Suprapubic skin (tissue), 4 donors: Measurements from ENCODE around the gene SEC14L1. TPM values are rescaled to one million over a fixed set of nuclear protein-coding genes. Genes with fewer than 3 reads are reported as not detected.

Experiments used
- DNase-seq, 2 donors: peaks; one replicate each; pipeline ENCODE4 v3.0.0-alpha.2; 2019; ENCODE audit warnings: low spot score in 2 of 2
- H3K27ac ChIP-seq: fragments of 200-600 bp; sonication (generic); one replicate; pipeline ENCODE4 v1.5.1; 2019
- H3K27me3 ChIP-seq: fragments of 200-600 bp; sonication (generic); one replicate; pipeline ENCODE4 v1.5.1; 2019
- H3K36me3 ChIP-seq: fragments of 200-600 bp; sonication (generic); one replicate; pipeline ENCODE4 v1.5.1; 2019
- H3K4me1 ChIP-seq: fragments of 200-600 bp; sonication (generic); one replicate; pipeline ENCODE4 v1.5.1; 2019
- H3K4me3 ChIP-seq: fragments of 200-600 bp; sonication (generic); one replicate; pipeline ENCODE4 v1.5.1; 2019; ENCODE audit warnings: mild to moderate bottlenecking
- H3K9me3 ChIP-seq: fragments of 200-600 bp; sonication (generic); one replicate; pipeline ENCODE4 v1.5.1; 2019
- EP300 ChIP-seq: sonication (generic); formaldehyde crosslinking; IDR thresholded peaks from one replicate; pipeline ENCODE4 v1.6.1; 2017; ENCODE audit warnings: antibody characterized with exemption
- POLR2A ChIP-seq, 2 donors: fragments of 450-650 bp; IDR thresholded peaks; one replicate each; pipeline ENCODE4 v1.6.1; 2017; ENCODE audit warnings: antibody characterized with exemption in 2 of 2, mild to moderate bottlenecking in 2 of 2, moderate library complexity in 2 of 2
- POLR2AphosphoS5 ChIP-seq, 3 donors: sonication (generic); formaldehyde crosslinking; IDR thresholded peaks; one replicate each; pipeline ENCODE4 v1.6.1; 2017; ENCODE audit warnings: antibody characterized with exemption in 3 of 3
- WGBS: methylation state at CpG from one replicate; pipeline ENCODE4 v1.1.5; 2018; 5-methylcytosine and 5-hydroxymethylcytosine counted together
- total RNA-seq, 4 donors: library from RNA; depleted of rRNA; stranded (reverse); fragments of >200 nt; gene quantifications; one replicate each; pipeline ENCODE4 v1.1.0, GENCODE V29; 2016
- TF ChIP-seq, protein P1 (sequence below), 2 donors: fragments of 200-600 bp in 1 of 2; fragments of 450-650 bp in 1 of 2; sonication (generic) in 1 of 2; IDR thresholded peaks; one replicate each; pipeline ENCODE4 v1.5.1; 2016 to 2019; ENCODE audit warnings: antibody characterized with exemption in 2 of 2, mild to moderate bottlenecking in 1 of 2, moderate library complexity in 1 of 2

The SEC14L1 gene
- total RNA-seq, 4 donors from 2014 or later: 35.5 to 87.3 (median 51.6) TPM

DNA sequence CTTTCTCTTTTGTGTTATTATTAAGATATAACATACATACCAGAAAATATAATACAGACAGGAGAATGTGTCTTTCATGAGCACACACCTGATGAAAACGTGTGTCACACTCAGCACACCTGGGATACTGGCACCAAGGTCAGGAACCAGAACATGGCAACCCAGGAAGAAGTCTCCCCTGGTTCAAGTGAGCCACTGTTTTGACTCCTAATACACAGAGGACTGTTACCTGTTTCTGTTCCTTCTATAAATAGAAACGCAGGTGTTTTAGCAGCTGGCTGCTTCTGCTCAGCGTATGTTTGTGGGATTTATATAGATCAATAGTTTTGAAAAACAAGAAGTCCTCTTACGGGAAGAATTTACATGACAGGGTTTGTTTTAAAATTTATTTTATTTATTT is 3.5 kb downstream of the SEC14L1 start:
- Histone ChIP-seq H3K4me3 (peak overlapping the region; percentile 12), H3K36me3 (peaks cover 25% of the 10 kb centered on the region), H3K27me3 (no peaks in the 10 kb centered on the region), H3K9me3 (no peaks in the 10 kb centered on the region), H3K4me1 (peaks cover 42% of the 10 kb centered on the region), H3K27ac (no peak overlapping the region)
- WGBS: 86% methylated on average over 4 of the region's 4 CpGs
- no peak for DNase-seq
- TF ChIP-seq POLR2AphosphoS5 (IDR thresholded peaks at IDR 0.05): no peak
- TF ChIP-seq, protein P1, sequence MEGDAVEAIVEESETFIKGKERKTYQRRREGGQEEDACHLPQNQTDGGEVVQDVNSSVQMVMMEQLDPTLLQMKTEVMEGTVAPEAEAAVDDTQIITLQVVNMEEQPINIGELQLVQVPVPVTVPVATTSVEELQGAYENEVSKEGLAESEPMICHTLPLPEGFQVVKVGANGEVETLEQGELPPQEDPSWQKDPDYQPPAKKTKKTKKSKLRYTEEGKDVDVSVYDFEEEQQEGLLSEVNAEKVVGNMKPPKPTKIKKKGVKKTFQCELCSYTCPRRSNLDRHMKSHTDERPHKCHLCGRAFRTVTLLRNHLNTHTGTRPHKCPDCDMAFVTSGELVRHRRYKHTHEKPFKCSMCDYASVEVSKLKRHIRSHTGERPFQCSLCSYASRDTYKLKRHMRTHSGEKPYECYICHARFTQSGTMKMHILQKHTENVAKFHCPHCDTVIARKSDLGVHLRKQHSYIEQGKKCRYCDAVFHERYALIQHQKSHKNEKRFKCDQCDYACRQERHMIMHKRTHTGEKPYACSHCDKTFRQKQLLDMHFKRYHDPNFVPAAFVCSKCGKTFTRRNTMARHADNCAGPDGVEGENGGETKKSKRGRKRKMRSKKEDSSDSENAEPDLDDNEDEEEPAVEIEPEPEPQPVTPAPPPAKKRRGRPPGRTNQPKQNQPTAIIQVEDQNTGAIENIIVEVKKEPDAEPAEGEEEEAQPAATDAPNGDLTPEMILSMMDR (IDR thresholded peaks at IDR 0.05): no peak
- TF ChIP-seq EP300: no peak
- no peak for TF ChIP-seq POLR2A (IDR thresholded peaks at IDR 0.05)

DNA sequence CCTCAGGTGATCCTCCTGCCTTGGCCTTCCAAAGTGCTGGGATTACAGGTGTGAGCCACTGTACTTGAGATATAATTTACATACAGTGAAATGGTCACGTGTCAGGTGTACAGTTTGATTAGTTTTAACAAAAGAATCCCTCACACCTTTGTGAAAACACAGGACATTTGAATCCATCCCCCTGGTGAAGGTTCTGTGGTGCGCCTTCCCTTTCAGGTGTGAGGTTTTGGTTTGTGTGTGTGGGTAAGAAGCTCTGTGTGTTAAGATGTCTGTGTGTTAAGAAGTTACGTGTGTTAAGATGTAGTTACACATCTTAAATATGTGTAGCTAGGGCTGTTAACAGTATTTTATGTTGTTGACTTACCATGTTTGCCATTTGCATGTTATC is 4.4 kb downstream of the SEC14L1 start:
- 83% methylated on average over 3 of the region's 3 CpGs for WGBS
- H3K27me3 ChIP-seq: no peaks in the 10 kb centered on the region
- TF ChIP-seq EP300: no peak
- TF ChIP-seq, protein P1 (IDR thresholded peaks at IDR 0.05): no peak
- no peak for TF ChIP-seq POLR2AphosphoS5 (IDR thresholded peaks at IDR 0.05)
- H3K4me3 ChIP-seq: peak overlapping the region; percentile 16
- H3K36me3 ChIP-seq: peaks cover 25% of the 10 kb centered on the region
- no peaks in the 10 kb centered on the region for H3K9me3 ChIP-seq
- DNase-seq: no peak
- peaks cover 32% of the 10 kb centered on the region for H3K4me1 ChIP-seq
- peak overlapping the region; percentile 65 for H3K27ac ChIP-seq

DNA sequence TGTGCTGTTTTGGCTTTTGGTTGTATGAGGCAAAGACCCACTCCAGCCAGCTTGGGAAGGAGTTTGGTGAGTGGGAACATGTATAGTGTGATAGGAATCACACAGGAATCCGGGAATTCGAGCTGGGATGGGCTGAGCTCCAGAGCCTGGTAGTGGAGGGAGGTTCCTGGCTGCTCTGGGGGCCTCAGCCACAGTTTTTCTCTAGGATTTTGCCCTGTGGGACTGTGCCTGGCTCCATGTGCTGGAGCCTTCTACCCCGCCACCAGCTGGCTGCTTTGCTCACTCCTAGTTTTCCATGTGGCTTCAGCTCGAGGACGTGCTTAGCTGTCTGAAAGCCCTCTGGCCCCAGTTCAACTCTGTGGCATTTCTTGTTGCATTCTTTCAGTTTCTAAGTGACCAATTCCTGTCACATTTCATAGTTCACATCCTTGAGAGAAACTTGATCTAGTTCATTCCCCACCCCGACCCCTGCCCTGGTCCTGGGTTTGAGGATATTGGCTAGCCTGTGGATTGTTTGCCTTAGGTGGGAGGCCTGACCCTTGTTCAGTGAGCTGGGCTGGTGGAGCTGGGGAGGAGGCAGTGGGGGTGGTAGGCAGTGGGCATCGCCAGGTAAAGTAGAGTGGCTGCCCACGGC is 5.0 kb downstream of the SEC14L1 start:
- peaks cover 35% of the 10 kb centered on the region for H3K4me1 ChIP-seq
- H3K27ac ChIP-seq: peak overlapping the region; percentile 65
- peak overlapping the region; percentile 16 for H3K4me3 ChIP-seq
- H3K36me3 ChIP-seq: peaks cover 29% of the 10 kb centered on the region
- no peaks in the 10 kb centered on the region for H3K9me3 ChIP-seq
- TF ChIP-seq POLR2AphosphoS5 (IDR thresholded peaks at IDR 0.05): no peak
- TF ChIP-seq, protein P1 (IDR thresholded peaks at IDR 0.05): no peak
- peak in 1 of 2 donors; percentile 81 for DNase-seq
- 45% methylated on average over 8 of the region's 8 CpGs for WGBS
- H3K27me3 ChIP-seq: no peaks in the 10 kb centered on the region

DNA sequence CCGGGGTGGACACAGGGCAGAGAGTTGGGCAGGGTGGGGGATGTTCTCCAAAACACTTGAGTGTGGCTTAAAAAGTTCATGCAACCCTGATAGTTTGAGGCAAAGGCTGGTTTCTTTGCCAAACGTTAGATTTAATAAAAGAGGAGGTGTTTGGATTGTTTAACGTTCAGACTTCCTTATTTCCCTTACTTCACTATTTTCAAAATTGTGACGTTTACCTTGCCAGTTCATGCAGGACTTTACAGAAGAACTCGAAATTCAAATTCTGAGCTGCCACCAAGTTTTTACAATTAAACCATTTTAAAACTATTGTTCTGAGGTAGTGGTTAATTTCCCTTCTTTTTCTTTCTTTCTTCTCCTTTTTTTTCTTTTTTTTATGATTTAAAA is 5.5 kb downstream of the SEC14L1 start:
- no peak for TF ChIP-seq POLR2AphosphoS5 (IDR thresholded peaks at IDR 0.05)
- TF ChIP-seq POLR2A (IDR thresholded peaks at IDR 0.05): no peak
- TF ChIP-seq EP300: no peak
- TF ChIP-seq, protein P1 (IDR thresholded peaks at IDR 0.05): no peak
- H3K27ac ChIP-seq: peak overlapping the region; percentile 65
- H3K4me1 ChIP-seq: peaks cover 39% of the 10 kb centered on the region
- no peaks in the 10 kb centered on the region for H3K27me3 ChIP-seq
- DNase-seq: no peak
- no peaks in the 10 kb centered on the region for H3K9me3 ChIP-seq
- H3K4me3 ChIP-seq: peak overlapping the region; percentile 16
- 67% methylated on average over 5 of the region's 5 CpGs for WGBS
- peaks cover 29% of the 10 kb centered on the region for H3K36me3 ChIP-seq

DNA sequence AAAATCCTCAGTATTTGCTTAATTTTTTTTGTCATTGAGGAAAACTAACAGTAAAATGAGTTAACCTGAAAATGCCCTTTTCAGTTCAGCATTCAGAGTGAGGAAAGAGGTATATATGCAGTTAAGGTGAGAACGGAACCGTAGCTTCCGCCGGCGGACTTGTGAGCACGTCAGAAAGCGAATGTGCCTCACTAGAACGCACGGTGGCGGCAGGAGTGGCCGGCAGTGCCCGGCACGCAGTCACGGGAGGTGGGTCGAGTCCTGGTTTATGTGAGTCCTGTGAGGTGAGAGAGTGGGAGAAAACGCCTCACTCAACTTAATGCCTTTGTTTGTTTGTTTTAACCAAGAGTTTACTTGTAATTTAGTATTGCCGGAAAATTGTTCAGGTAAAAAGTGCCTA is 6.1 kb downstream of the SEC14L1 start:
- Histone ChIP-seq H3K36me3 (peaks cover 29% of the 10 kb centered on the region), H3K27me3 (no peaks in the 10 kb centered on the region), H3K27ac (no peak overlapping the region), H3K4me3 (no peak overlapping the region), H3K9me3 (no peaks in the 10 kb centered on the region), H3K4me1 (peaks cover 40% of the 10 kb centered on the region)
- no peak for TF ChIP-seq EP300
- TF ChIP-seq, protein P1 (IDR thresholded peaks at IDR 0.05): no peak
- TF ChIP-seq POLR2A (IDR thresholded peaks at IDR 0.05): no peak
- no peak for TF ChIP-seq POLR2AphosphoS5 (IDR thresholded peaks at IDR 0.05)
- 84% methylated on average over 17 of the region's 17 CpGs for WGBS
- no peak for DNase-seq
